ENCODE results near the gene INPP5D.

Gene INPP5D

GRCh38 chr2:233130481-233131020 lies 70.4 kb downstream of the INPP5D start:
- TF ChIP-seq REST (IDR thresholded peaks at IDR 0.05; ENCODE audit: low read depth): no peak
- TF ChIP-seq ZBTB7A (IDR thresholded peaks at IDR 0.05; ENCODE audit: low read depth): no peak
- TF ChIP-seq TEAD4 (IDR thresholded peaks at IDR 0.05): no peak
- no peak for TF ChIP-seq USF1 (IDR thresholded peaks at IDR 0.05)
- no peak for TF ChIP-seq TAF1 (IDR thresholded peaks at IDR 0.05; ENCODE audit: low read depth)
- no peak for TF ChIP-seq TCF12 (IDR thresholded peaks at IDR 0.05; ENCODE audit: low read depth)
- no peak for TF ChIP-seq EP300 (IDR thresholded peaks at IDR 0.05; ENCODE audit: borderline replicate concordance)
- TF ChIP-seq YY1 (IDR thresholded peaks at IDR 0.05; ENCODE audit: low read depth): no peak
- no peak for TF ChIP-seq CREB1 (IDR thresholded peaks at IDR 0.05; ENCODE audit: low read depth)
- no peak for TF ChIP-seq CEBPB (IDR thresholded peaks at IDR 0.05)
- no peak for TF ChIP-seq EGR1 (IDR thresholded peaks at IDR 0.05)
- no peak for TF ChIP-seq NFIC (IDR thresholded peaks at IDR 0.05)
- TF ChIP-seq MAX (IDR thresholded peaks at IDR 0.05): no peak
- TF ChIP-seq FOXM1 (IDR thresholded peaks at IDR 0.05; ENCODE audit: borderline replicate concordance, low read depth): no peak
- no peak for TF ChIP-seq RAD21 (IDR thresholded peaks at IDR 0.05; ENCODE audit: low read depth)

GRCh38 chr2:233131936-233132720 lies 72.0 kb downstream of the INPP5D start:
- TF ChIP-seq YY1 (IDR thresholded peaks at IDR 0.05; ENCODE audit: low read depth) (no peak), EP300 (IDR thresholded peaks at IDR 0.05; ENCODE audit: borderline replicate concordance) (no peak), ZBTB7A (IDR thresholded peaks at IDR 0.05; ENCODE audit: low read depth) (no peak), RAD21 (IDR thresholded peaks at IDR 0.05; ENCODE audit: low read depth) (no peak), TCF12 (IDR thresholded peaks at IDR 0.05; ENCODE audit: low read depth) (no peak), FOXM1 (IDR thresholded peaks at IDR 0.05; ENCODE audit: borderline replicate concordance, low read depth) (no peak), TAF1 (IDR thresholded peaks at IDR 0.05; ENCODE audit: low read depth) (no peak), NFIC (IDR thresholded peaks at IDR 0.05) (no peak), EGR1 (IDR thresholded peaks at IDR 0.05) (no peak), REST (IDR thresholded peaks at IDR 0.05; ENCODE audit: low read depth) (no peak), TEAD4 (IDR thresholded peaks at IDR 0.05) (no peak), MAX (IDR thresholded peaks at IDR 0.05) (no peak), USF1 (IDR thresholded peaks at IDR 0.05) (no peak), CREB1 (IDR thresholded peaks at IDR 0.05; ENCODE audit: low read depth) (no peak), CEBPB (IDR thresholded peaks at IDR 0.05) (no peak)

- TF ChIP-seq USF1 (IDR thresholded peaks at IDR 0.05): no peak
- no peak for TF ChIP-seq CEBPB (IDR thresholded peaks at IDR 0.05)
- no peak for TF ChIP-seq TCF12 (IDR thresholded peaks at IDR 0.05; ENCODE audit: low read depth)
Observed at GRCh38 chr2:233133239-233133638, 73.1 kb downstream of the INPP5D start.

- TF ChIP-seq RAD21 (IDR thresholded peaks at IDR 0.05; ENCODE audit: low read depth): no peak
- no peak for TF ChIP-seq REST (IDR thresholded peaks at IDR 0.05; ENCODE audit: low read depth)
- no peak for TF ChIP-seq TCF12 (IDR thresholded peaks at IDR 0.05; ENCODE audit: low read depth)
- TF ChIP-seq MAX (IDR thresholded peaks at IDR 0.05): no peak
- no peak for TF ChIP-seq ZBTB7A (IDR thresholded peaks at IDR 0.05; ENCODE audit: low read depth)
- TF ChIP-seq EGR1 (IDR thresholded peaks at IDR 0.05): no peak
- TF ChIP-seq CEBPB (IDR thresholded peaks at IDR 0.05): no peak
- TF ChIP-seq USF1 (IDR thresholded peaks at IDR 0.05): no peak
- TF ChIP-seq EP300 (IDR thresholded peaks at IDR 0.05; ENCODE audit: borderline replicate concordance): no peak
- TF ChIP-seq CREB1 (IDR thresholded peaks at IDR 0.05; ENCODE audit: low read depth): no peak
- TF ChIP-seq YY1 (IDR thresholded peaks at IDR 0.05; ENCODE audit: low read depth): no peak
- TF ChIP-seq FOXM1 (IDR thresholded peaks at IDR 0.05; ENCODE audit: borderline replicate concordance, low read depth): no peak
- TF ChIP-seq TEAD4 (IDR thresholded peaks at IDR 0.05): no peak
- TF ChIP-seq NFIC (IDR thresholded peaks at IDR 0.05): no peak
- no peak for TF ChIP-seq TAF1 (IDR thresholded peaks at IDR 0.05; ENCODE audit: low read depth)
Observed at GRCh38 chr2:233135421-233135820, 75.3 kb downstream of the INPP5D start.
